GM12864 (cell line): Measurements from ENCODE around the gene PRDM4.
A peak's percentile ranks its signal among the peaks of the same experiment; 100 is the strongest.

Source experiments
- DNase-seq: peaks from one replicate; pipeline ENCODE4 v3.0.0-alpha.2; 2011; ENCODE audit warnings: low read depth
- H3K4me3 ChIP-seq: 2 replicates; pipeline ENCODE4 v1.5.1; 2011; ENCODE audit warnings: mild to moderate bottlenecking, low read depth, low read length, control low read depth
- TF ChIP-seq, protein P1 (sequence below): IDR thresholded peaks from 2 replicates; pipeline ENCODE4 v1.5.1; 2011; ENCODE audit warnings: low read depth, mild to moderate bottlenecking, moderate library complexity, low read length, control low read depth, inconsistent platforms; ENCODE audit errors: missing control alignments

PRDM4 gene

DNA sequence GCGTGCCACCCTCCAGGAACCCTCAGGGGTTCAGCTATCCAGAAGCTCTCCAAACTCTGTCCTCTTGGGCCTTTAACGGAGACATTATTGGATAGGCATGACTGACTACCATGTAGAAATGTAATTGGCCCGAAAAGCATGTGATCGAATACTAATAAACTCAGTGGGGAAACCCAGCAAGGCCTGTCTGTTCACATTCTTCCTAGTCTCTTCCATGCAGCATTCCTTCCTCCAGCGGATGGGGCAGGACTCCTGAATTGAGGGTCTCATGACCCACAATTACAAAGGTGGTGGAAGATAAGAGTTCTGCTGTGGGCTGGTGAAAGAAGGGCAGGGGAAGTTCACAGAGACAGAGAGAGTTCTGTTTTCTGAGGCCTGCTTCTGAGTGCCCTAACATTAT is 6.5 kb upstream of the PRDM4 start:
- no peak for DNase-seq
- TF ChIP-seq, protein P1, sequence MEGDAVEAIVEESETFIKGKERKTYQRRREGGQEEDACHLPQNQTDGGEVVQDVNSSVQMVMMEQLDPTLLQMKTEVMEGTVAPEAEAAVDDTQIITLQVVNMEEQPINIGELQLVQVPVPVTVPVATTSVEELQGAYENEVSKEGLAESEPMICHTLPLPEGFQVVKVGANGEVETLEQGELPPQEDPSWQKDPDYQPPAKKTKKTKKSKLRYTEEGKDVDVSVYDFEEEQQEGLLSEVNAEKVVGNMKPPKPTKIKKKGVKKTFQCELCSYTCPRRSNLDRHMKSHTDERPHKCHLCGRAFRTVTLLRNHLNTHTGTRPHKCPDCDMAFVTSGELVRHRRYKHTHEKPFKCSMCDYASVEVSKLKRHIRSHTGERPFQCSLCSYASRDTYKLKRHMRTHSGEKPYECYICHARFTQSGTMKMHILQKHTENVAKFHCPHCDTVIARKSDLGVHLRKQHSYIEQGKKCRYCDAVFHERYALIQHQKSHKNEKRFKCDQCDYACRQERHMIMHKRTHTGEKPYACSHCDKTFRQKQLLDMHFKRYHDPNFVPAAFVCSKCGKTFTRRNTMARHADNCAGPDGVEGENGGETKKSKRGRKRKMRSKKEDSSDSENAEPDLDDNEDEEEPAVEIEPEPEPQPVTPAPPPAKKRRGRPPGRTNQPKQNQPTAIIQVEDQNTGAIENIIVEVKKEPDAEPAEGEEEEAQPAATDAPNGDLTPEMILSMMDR, result no peak
- no peak overlapping the region for H3K4me3 ChIP-seq

DNA sequence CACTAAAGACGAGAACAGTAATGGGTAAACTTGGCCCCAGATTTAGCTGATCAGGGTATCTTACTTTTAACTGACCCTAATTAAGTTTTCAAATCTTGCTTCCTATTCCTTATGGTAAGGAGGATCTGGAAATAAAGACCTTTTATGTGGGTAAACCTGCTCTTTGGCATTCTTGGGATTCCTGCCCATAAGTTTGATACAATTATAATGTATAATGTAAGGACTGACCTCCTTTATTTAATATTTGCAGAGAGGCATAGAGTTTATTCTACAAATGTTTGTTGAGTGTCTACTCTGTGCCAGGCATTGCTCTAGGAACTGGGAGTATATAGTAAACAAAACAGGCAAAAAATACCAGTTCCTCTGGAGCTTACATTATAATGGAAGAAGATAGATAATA is 4.4 kb upstream of the PRDM4 start:
- DNase-seq, result no peak
- TF ChIP-seq, protein P1, result no peak
- H3K4me3 ChIP-seq, result no peak overlapping the region

GRCh38 chr12:107764626-107765025 is 3.7 kb upstream of the PRDM4 start:
- TF ChIP-seq, protein P1, result no peak
- H3K4me3 ChIP-seq, result no peak overlapping the region
- DNase-seq, result no peak

DNA sequence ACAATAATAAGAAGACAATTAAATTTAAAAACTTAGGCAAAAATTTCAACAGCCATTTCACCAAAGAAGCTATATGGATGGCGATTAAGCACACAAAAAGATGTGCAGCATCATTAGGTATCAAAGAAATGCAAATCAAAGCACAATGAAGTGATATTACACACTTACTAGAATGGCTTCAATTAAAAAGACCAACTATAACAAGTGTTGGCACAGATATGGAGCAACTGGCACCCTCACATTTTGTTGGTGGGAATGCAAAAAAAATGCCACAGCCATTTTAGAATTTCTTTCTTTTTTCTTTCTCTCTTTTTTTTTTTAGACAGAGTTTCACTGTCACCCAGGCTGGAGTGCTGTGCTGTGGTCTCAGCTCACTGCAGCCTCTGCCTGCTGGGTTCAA is 1.9 kb upstream of the PRDM4 start:
- no peak overlapping the region for H3K4me3 ChIP-seq
- TF ChIP-seq, protein P1, result no peak
- no peak for DNase-seq

GRCh38 chr12:107761502-107761904 is 566 bp upstream of the PRDM4 start:
- peak overlapping the region; percentile 60 for H3K4me3 ChIP-seq
- TF ChIP-seq, protein P1, result no peak
- DNase-seq, result no peak

GRCh38 chr12:107760207-107760808 is 629 bp downstream of the PRDM4 start:
- TF ChIP-seq, protein P1, result no peak
- H3K4me3 ChIP-seq, result peak overlapping the region; percentile 96
- DNase-seq, result no peak

DNA sequence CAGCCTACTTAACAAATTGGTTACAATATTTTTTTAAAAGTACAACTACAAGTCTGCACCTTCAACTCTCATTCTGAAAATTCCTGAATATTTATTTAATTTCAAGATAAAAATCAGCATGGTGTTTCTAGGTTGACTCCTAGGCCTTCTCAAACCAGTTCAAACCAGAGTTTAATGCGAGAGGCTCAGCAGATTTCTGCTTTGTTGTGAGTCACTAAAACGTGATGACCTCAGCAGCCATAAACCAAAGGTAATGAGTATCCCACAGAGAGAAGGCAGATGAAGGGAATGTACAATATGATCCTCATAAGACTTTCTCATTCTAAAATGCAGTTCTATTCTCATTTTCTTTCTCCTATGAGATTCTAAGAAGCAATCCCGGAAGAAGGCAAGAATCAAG is 1.5 kb downstream of the PRDM4 start:
- DNase-seq, result no peak
- TF ChIP-seq, protein P1, result no peak
- peak overlapping the region; percentile 96 for H3K4me3 ChIP-seq
